ENCODE measurements around the gene MTRF1L.

GRCh38 chr6:153032255-153032882, 29.9 kb upstream of the MTRF1L start:
- TF ChIP-seq EZH2 (IDR thresholded peaks at IDR 0.05; ENCODE audit: low read depth) (no peak), CTCF (conservative IDR thresholded peaks at IDR 0.05) (peak; percentile 78)
